ENCODE data around the gene CDH15.

The CDH15 gene

GRCh38 chr16:89232107-89232506 is 60.6 kb downstream of the CDH15 start:
- ATAC-seq = no peak

GRCh38 chr16:89233678-89234490 is 62.3 kb downstream of the CDH15 start:
- TF ChIP-seq, protein P1, sequence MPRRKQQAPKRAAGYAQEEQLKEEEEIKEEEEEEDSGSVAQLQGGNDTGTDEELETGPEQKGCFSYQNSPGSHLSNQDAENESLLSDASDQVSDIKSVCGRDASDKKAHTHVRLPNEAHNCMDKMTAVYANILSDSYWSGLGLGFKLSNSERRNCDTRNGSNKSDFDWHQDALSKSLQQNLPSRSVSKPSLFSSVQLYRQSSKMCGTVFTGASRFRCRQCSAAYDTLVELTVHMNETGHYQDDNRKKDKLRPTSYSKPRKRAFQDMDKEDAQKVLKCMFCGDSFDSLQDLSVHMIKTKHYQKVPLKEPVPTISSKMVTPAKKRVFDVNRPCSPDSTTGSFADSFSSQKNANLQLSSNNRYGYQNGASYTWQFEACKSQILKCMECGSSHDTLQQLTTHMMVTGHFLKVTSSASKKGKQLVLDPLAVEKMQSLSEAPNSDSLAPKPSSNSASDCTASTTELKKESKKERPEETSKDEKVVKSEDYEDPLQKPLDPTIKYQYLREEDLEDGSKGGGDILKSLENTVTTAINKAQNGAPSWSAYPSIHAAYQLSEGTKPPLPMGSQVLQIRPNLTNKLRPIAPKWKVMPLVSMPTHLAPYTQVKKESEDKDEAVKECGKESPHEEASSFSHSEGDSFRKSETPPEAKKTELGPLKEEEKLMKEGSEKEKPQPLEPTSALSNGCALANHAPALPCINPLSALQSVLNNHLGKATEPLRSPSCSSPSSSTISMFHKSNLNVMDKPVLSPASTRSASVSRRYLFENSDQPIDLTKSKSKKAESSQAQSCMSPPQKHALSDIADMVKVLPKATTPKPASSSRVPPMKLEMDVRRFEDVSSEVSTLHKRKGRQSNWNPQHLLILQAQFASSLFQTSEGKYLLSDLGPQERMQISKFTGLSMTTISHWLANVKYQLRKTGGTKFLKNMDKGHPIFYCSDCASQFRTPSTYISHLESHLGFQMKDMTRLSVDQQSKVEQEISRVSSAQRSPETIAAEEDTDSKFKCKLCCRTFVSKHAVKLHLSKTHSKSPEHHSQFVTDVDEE (CRISPR knock-in tag; IDR thresholded peaks at IDR 0.05) = no peak
- TF ChIP-seq TOX (CRISPR knock-in tag; IDR thresholded peaks at IDR 0.05; ENCODE audit: borderline replicate concordance) = no peak
- no peak for TF ChIP-seq ZFP30 (CRISPR knock-in tag; IDR thresholded peaks at IDR 0.05)
- no peak for ATAC-seq

More at GRCh38 chr16:89232107-89232506, 60.6 kb downstream of the CDH15 start:
- TF ChIP-seq CSDC2 (CRISPR knock-in tag; IDR thresholded peaks at IDR 0.05) = no peak
- no peak for TF ChIP-seq SNAI2 (CRISPR knock-in tag; IDR thresholded peaks at IDR 0.05)
- no peak for TF ChIP-seq ZNF70 (CRISPR knock-in tag; IDR thresholded peaks at IDR 0.05)
- no peak for TF ChIP-seq BACH2 (CRISPR knock-in tag; IDR thresholded peaks at IDR 0.05; ENCODE audit: borderline replicate concordance)
- TF ChIP-seq TOX (CRISPR knock-in tag; IDR thresholded peaks at IDR 0.05; ENCODE audit: borderline replicate concordance) = no peak
- TF ChIP-seq ZFP30 (CRISPR knock-in tag; IDR thresholded peaks at IDR 0.05) = no peak

DNA sequence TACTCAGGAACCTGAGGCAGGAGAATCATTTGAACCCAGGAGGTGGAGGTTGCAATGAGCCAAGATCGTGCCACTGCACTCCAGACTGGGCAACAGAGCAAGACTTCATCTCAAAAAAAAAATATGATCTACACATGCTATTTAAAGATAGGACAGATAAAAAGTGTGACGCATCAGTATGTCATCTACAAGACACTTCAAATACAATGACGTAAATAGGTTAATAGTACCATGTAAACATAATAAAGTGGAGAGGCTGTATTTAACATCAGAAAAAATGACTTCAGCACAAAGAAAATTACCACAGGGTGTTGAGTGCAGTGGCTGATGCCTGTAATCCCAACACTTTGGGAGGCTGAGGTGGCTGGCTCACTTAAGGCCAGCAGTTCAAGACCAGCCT is 66.2 kb downstream of the CDH15 start:
- TF ChIP-seq BACH2 (CRISPR knock-in tag; IDR thresholded peaks at IDR 0.05; ENCODE audit: borderline replicate concordance) (no peak), ZC3H10 (CRISPR knock-in tag; IDR thresholded peaks at IDR 0.05) (no peak), ZNF70 (CRISPR knock-in tag; IDR thresholded peaks at IDR 0.05) (no peak), TOX (CRISPR knock-in tag; IDR thresholded peaks at IDR 0.05; ENCODE audit: borderline replicate concordance) (no peak), PATZ1 (CRISPR knock-in tag; IDR thresholded peaks at IDR 0.05; ENCODE audit: borderline replicate concordance) (no peak), ZNF8 (CRISPR knock-in tag; IDR thresholded peaks at IDR 0.05) (no peak), GLIS3 (CRISPR knock-in tag; IDR thresholded peaks at IDR 0.05) (no peak), ZNF565 (CRISPR knock-in tag; conservative IDR thresholded peaks at IDR 0.05; ENCODE audit: low read depth) (no peak), CSDC2 (CRISPR knock-in tag; IDR thresholded peaks at IDR 0.05) (no peak), CSRNP3 (CRISPR knock-in tag; IDR thresholded peaks at IDR 0.05) (no peak), ESRRG (CRISPR knock-in tag; IDR thresholded peaks at IDR 0.05) (no peak)
- TF ChIP-seq, protein P2, sequence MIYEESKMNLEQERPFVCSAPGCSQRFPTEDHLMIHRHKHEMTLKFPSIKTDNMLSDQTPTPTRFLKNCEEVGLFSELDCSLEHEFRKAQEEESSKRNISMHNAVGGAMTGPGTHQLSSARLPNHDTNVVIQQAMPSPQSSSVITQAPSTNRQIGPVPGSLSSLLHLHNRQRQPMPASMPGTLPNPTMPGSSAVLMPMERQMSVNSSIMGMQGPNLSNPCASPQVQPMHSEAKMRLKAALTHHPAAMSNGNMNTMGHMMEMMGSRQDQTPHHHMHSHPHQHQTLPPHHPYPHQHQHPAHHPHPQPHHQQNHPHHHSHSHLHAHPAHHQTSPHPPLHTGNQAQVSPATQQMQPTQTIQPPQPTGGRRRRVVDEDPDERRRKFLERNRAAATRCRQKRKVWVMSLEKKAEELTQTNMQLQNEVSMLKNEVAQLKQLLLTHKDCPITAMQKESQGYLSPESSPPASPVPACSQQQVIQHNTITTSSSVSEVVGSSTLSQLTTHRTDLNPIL (CRISPR knock-in tag; IDR thresholded peaks at IDR 0.05; ENCODE audit: low read depth) = no peak
- TF ChIP-seq, protein P1 (CRISPR knock-in tag; IDR thresholded peaks at IDR 0.05) = no peak
- ATAC-seq = no peak

All from SK-N-SH treated with all-trans-retinoic acid at 6 μM for 48 hours (cell line).